Hepatocyte (in vitro differentiated cells): ENCODE results near the gene ACAD8. TPM values are rescaled to one million over a fixed set of nuclear protein-coding genes. Genes with fewer than 3 reads are reported as not detected.

Experiments used
- DNase-seq: peaks from one replicate; pipeline ENCODE4 v3.0.0-alpha.2; 2016; ENCODE audit warnings: low spot score
- H2AFZ ChIP-seq: fragments of 200-600 bp; sonication (generic); 2 replicates; pipeline ENCODE4 v1.6.0; 2016; ENCODE audit warnings: antibody characterized with exemption, mild to moderate bottlenecking
- H3K27ac ChIP-seq: fragments of 200-600 bp; sonication (generic); 2 replicates; pipeline ENCODE4 v1.5.1; 2016; ENCODE audit warnings: mild to moderate bottlenecking
- H3K27me3 ChIP-seq: fragments of 200-600 bp; sonication (generic); 2 replicates; pipeline ENCODE4 v1.6.1; 2016
- H3K36me3 ChIP-seq: fragments of 200-600 bp; sonication (generic); replicated peaks from 2 replicates; pipeline ENCODE4 v1.5.1; 2016; ENCODE audit warnings: low read depth; ENCODE audit not compliant: insufficient read depth
- H3K4me1 ChIP-seq: fragments of 200-600 bp; sonication (generic); 2 replicates; pipeline ENCODE4 v1.5.1; 2016; ENCODE audit warnings: mild to moderate bottlenecking, moderate library complexity; ENCODE audit not compliant: insufficient read depth
- H3K4me2 ChIP-seq: fragments of 200-600 bp; sonication (generic); 2 replicates; pipeline ENCODE4 v1.6.0; 2016
- H3K4me3 ChIP-seq: fragments of 200-600 bp; sonication (generic); 2 replicates; pipeline ENCODE4 v1.5.1; 2016; ENCODE audit warnings: mild to moderate bottlenecking
- H3K79me2 ChIP-seq: fragments of 200-600 bp; sonication (generic); 2 replicates; pipeline ENCODE4 v1.6.0; 2017; ENCODE audit warnings: mild to moderate bottlenecking
- H3K9me2 ChIP-seq: fragments of 200-600 bp; sonication (generic); replicated peaks from 2 replicates; pipeline ENCODE4 v1.6.0; 2017; ENCODE audit warnings: mild to moderate bottlenecking; ENCODE audit not compliant: insufficient read depth
- H3K9me3 ChIP-seq: fragments of 200-600 bp; sonication (generic); 2 replicates; pipeline ENCODE4 v1.5.1; 2016; ENCODE audit warnings: low read depth, mild to moderate bottlenecking
- H4K20me1 ChIP-seq: fragments of 200-600 bp; sonication (generic); 2 replicates; pipeline ENCODE4 v1.6.0; 2016; ENCODE audit warnings: mild to moderate bottlenecking; ENCODE audit not compliant: insufficient read depth, poor library complexity, severe bottlenecking
- EZH2 ChIP-seq: fragments of 200-600 bp; sonication (generic); IDR thresholded peaks from 2 replicates; pipeline ENCODE4 v1.6.1; 2016; ENCODE audit warnings: antibody characterized with exemption, mild to moderate bottlenecking, borderline replicate concordance
- EZH2phosphoT487 ChIP-seq: fragments of 200-600 bp; sonication (generic); IDR thresholded peaks from one replicate; pipeline ENCODE4 v1.6.1; 2018; ENCODE audit warnings: antibody characterized with exemption, mild to moderate bottlenecking, low read depth, moderate library complexity; ENCODE audit not compliant: unreplicated experiment, severe bottlenecking
- WGBS: methylation state at CpG from one replicate; pipeline ENCODE4 v1.1.6; 2016; ENCODE audit warnings: low lambda C conversion rate; ENCODE audit errors: missing lambda C conversion rate; 5-methylcytosine and 5-hydroxymethylcytosine counted together
- polyA plus RNA-seq: library from polyadenylated mRNA; unstranded; fragments of >200 nt; fragmentation: Nextera tagmentation; extraction: Ambion mirVana; gene quantifications from 2 replicates; pipeline ENCODE4 v1.2.1, GENCODE V29; 2016
- total RNA-seq: library from RNA; depleted of rRNA; stranded (reverse); fragments of >200 nt; gene quantifications from 2 replicates; pipeline ENCODE4 v1.2.3, GENCODE V29; 2014
- TF ChIP-seq, protein P1 (sequence below): fragments of 200-600 bp; sonication (generic); IDR thresholded peaks from 2 replicates; pipeline ENCODE4 v1.5.1; 2016; ENCODE audit warnings: antibody characterized with exemption, mild to moderate bottlenecking; ENCODE audit not compliant: poor library complexity

Gene ACAD8
- total RNA-seq (18.9 and 22.6 TPM in 2 replicates), polyA plus RNA-seq (19.6 and 21.6 TPM in 2 replicates)

DNA sequence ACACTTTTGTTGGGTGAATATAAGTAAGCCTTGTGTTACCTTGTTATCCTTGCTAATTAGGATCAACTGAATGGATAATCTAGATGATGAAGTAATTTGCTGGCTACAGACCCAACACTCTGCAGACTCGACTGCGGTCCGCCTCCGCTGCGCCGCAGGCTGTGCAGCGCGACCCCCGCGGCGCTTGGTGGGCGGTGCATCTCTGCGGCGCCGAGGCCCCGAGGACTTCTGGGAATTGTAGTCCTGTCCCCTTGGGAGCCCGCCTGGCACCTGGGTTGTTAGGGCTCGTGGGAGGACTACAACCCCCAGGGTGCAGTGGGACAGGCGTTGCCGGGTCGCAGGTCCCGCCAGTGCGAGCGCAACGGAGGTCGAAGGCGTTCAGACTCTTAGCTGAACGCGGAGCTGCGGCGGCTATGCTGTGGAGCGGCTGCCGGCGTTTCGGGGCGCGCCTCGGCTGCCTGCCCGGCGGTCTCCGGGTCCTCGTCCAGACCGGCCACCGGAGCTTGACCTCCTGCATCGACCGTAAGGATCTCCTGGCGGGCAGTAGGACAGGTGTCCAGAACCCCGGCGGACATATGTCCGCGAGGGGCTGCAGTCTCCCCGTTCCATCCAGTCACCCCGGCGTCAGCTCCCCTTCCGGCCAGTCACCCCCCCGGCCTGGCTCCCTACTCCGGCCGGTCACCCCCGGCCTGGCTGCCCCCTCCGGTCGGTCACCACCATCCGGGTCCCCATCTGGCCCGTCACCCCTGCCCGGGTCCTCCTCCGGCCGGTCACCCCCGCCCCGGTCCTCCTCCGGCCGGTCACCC lies at the start of gene ACAD8, which contains the start of gene THYN1:
Gene ACAD8, plus strand, starts transcription at position 381 of the 806 bp plus-strand sequence. Its CDS starts 33 bp downstream, at position 414.
Gene THYN1, minus strand, starts transcription at position 165 of the 806 bp plus-strand sequence. CDS start 470 bp downstream, outside the sequence.
- H3K9me3 ChIP-seq, result no peaks in the 10 kb centered on the region
- no peaks in the 10 kb centered on the region for H3K9me2 ChIP-seq
- DNase-seq, result peak; percentile 97
- H3K79me2 ChIP-seq, result peaks cover 29% of the 10 kb centered on the region
- peak within 1 kb of the TSS; percentile 85 for H3K4me3 ChIP-seq
- TF ChIP-seq EZH2 (no peak), EZH2phosphoT487 (no peak)
- TF ChIP-seq, protein P1, sequence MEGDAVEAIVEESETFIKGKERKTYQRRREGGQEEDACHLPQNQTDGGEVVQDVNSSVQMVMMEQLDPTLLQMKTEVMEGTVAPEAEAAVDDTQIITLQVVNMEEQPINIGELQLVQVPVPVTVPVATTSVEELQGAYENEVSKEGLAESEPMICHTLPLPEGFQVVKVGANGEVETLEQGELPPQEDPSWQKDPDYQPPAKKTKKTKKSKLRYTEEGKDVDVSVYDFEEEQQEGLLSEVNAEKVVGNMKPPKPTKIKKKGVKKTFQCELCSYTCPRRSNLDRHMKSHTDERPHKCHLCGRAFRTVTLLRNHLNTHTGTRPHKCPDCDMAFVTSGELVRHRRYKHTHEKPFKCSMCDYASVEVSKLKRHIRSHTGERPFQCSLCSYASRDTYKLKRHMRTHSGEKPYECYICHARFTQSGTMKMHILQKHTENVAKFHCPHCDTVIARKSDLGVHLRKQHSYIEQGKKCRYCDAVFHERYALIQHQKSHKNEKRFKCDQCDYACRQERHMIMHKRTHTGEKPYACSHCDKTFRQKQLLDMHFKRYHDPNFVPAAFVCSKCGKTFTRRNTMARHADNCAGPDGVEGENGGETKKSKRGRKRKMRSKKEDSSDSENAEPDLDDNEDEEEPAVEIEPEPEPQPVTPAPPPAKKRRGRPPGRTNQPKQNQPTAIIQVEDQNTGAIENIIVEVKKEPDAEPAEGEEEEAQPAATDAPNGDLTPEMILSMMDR, result no peak
- no peaks in the 10 kb centered on the region for H3K27me3 ChIP-seq
- peak within 1 kb of the TSS; percentile 92 for H3K4me2 ChIP-seq
- WGBS, result 1% methylated on average over 66 of the region's 70 CpGs
- H3K36me3 ChIP-seq, result no peaks in the 10 kb centered on the region
- no peaks in the 10 kb centered on the region for H4K20me1 ChIP-seq
- peak within 1 kb of the TSS; percentile 73 for H3K27ac ChIP-seq
- H3K4me1 ChIP-seq, result peaks cover 4% of the 10 kb centered on the region
- peak within 1 kb of the TSS; percentile 95 for H2AFZ ChIP-seq

DNA sequence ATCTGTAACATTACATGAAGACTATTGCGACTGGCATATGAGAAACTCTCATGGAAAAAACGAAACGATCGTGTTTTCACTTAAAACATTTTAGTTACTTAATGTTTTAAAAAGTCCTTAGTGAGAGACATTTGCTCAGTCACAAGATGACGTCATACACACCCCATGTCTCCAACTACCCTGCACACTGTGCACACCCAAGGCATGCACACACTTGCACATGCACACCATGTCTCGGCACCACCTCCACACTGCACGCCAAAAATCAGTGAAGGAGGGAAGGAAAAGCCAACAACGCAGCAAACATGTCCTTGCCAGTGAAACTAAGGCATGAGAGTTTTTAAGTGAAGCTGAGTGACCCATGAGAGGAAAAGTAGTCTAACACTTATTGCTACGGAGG lies 47.6 kb upstream of the ACAD8 start:
- TF ChIP-seq EZH2phosphoT487 (no peak), EZH2 (no peak)
- TF ChIP-seq, protein P1, result no peak
- Histone ChIP-seq H3K9me2 (no peaks in the 10 kb centered on the region), H4K20me1 (no peaks in the 10 kb centered on the region), H3K4me2 (no peak overlapping the region), H3K79me2 (no peaks in the 10 kb centered on the region), H3K9me3 (no peaks in the 10 kb centered on the region), H3K4me3 (no peak overlapping the region), H2AFZ (no peak overlapping the region), H3K4me1 (no peaks in the 10 kb centered on the region), H3K36me3 (no peaks in the 10 kb centered on the region), H3K27ac (no peak overlapping the region), H3K27me3 (no peaks in the 10 kb centered on the region)
- WGBS, result over 99% methylated on average over 9 of the region's 9 CpGs
- DNase-seq, result no peak

DNA sequence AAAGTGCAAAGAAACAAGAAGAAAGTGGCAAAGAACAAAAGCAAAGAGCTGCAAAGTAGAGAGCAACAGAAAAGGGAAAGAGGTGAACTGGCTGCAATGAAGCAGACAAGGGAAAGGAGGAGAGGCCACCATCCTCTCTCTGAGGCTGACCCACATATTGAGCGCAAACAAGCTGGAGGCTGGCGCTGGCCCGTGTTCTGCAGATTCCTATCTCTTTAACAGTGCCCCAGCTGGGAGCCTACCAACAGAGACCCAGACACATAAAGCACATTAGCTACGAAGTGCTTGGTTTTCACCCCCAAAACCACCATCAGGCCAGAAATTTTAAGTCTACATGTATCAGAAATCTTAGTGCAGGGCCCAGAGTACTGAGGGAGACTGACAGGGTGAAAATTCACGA lies 47.2 kb upstream of the ACAD8 start:
- Histone ChIP-seq H3K27ac (no peak overlapping the region), H3K9me2 (no peaks in the 10 kb centered on the region), H3K27me3 (no peaks in the 10 kb centered on the region), H3K4me2 (no peak overlapping the region), H3K9me3 (no peaks in the 10 kb centered on the region), H4K20me1 (no peaks in the 10 kb centered on the region), H3K4me3 (no peak overlapping the region), H3K79me2 (no peaks in the 10 kb centered on the region), H2AFZ (no peak overlapping the region), H3K4me1 (no peaks in the 10 kb centered on the region), H3K36me3 (no peaks in the 10 kb centered on the region)
- 98% methylated on average over 5 of the region's 5 CpGs for WGBS
- TF ChIP-seq EZH2, result no peak
- TF ChIP-seq EZH2phosphoT487, result no peak
- TF ChIP-seq, protein P1, result no peak
- no peak for DNase-seq
